Kidney (tissue), 14 donors: ENCODE results near the gene MAP3K13. TPM values are rescaled to one million over a fixed set of nuclear protein-coding genes. Genes with fewer than 3 reads are reported as not detected.
A peak's percentile ranks its signal among the peaks of the same experiment; 100 is the strongest.

Source experiments
- DNase-seq, 5 donors: peaks; one replicate each; pipeline ENCODE4 v3.0.0-alpha.2; 2013 to 2020
- FAIRE-seq: peaks from 2 replicates; lab custom pipeline; 2012; peaks lifted over from hg19 to GRCh38; lab: Jason Lieb, UNC
- H3K27ac ChIP-seq, 2 donors: one replicate each; pipeline ENCODE4 v1.7.0; 2013; ENCODE audit warnings: low read depth in 2 of 2, low read length in 2 of 2, inconsistent platforms in 1 of 2
- H3K27me3 ChIP-seq: one replicate; pipeline ENCODE4 v1.7.1; 2013; ENCODE audit warnings: low read length, inconsistent platforms; ENCODE audit not compliant: control insufficient read depth, insufficient read depth
- H3K36me3 ChIP-seq, 3 donors: one replicate each; pipeline versions ENCODE4 v1.7.0 to v1.7.1; 2013; ENCODE audit warnings: low read length in 3 of 3, control low read depth in 1 of 3, inconsistent platforms in 1 of 3; ENCODE audit not compliant: insufficient read depth in 3 of 3, control insufficient read depth in 2 of 3
- H3K4me1 ChIP-seq, 3 donors: one replicate each; pipeline versions ENCODE4 v1.7.0 to v1.7.1; 2013; ENCODE audit warnings: low read length in 3 of 3, inconsistent platforms in 1 of 3, low read depth in 1 of 3; ENCODE audit not compliant: control insufficient read depth in 2 of 3, insufficient read depth in 2 of 3
- H3K4me3 ChIP-seq, 3 donors: one replicate each; pipeline versions ENCODE4 v1.7.0 to v1.8.1; 2013; ENCODE audit warnings: low read length in 3 of 3, control low read depth in 1 of 3, inconsistent platforms in 1 of 3
- H3K9ac ChIP-seq, 3 donors: one replicate each; pipeline versions ENCODE4 v1.7.0 to v1.7.1; 2013; ENCODE audit warnings: low read length in 3 of 3, control low read depth in 1 of 3, inconsistent platforms in 1 of 3
- H3K9me3 ChIP-seq, 3 donors: one replicate each; pipeline versions ENCODE4 v1.7.0 to v1.7.1; 2013; ENCODE audit warnings: low read length in 3 of 3, control low read depth in 1 of 3, inconsistent platforms in 1 of 3; ENCODE audit not compliant: control insufficient read depth in 2 of 3, insufficient read depth in 1 of 3
- intact Hi-C: fragments of 100-400 bp; cut with DNase I; formaldehyde crosslinking; loops from one replicate; pipeline ENCODE4 v1.11.1; 2022
- polyA plus RNA-seq: library from polyadenylated mRNA; stranded (reverse); fragments of 350-450 nt; fragmentation: Illumina TruSeq; extraction: RNeasy Lipid Tissue Mini Kit (QIAGEN cat#74804); gene quantifications from one replicate; pipeline ENCODE4 v1.2.3, GENCODE V29; 2014; ENCODE audit warnings: low read depth, low replicate concordance; ENCODE audit not compliant: insufficient read depth
- total RNA-seq: library from RNA; stranded (reverse); fragmentation: NEBNext Ultra II Directional; extraction: Animal tissue kit (Norgen Biotek cat#: 25700); gene quantifications from one replicate; pipeline ENCODE4 v1.2.1, GENCODE V29; 2021
- TF ChIP-seq, protein P1 (sequence below): IDR thresholded peaks from 3 replicates; pipeline ENCODE4 v1.5.1; 2012; ENCODE audit warnings: mild to moderate bottlenecking, moderate library complexity, borderline replicate concordance; ENCODE audit not compliant: insufficient read depth; ENCODE audit errors: extremely low read depth
- donor health status: control.
- donor health status: control.
- donor health status: control.
- donor health status: control.
- donor health status: control.
- donor health status: DM: yes; HTN: yes; CAD: no.
- donor health status: Normal renal cell carcinoma (clear cell type).

Gene MAP3K13
- total and polyA plus RNA-seq, 2 donors from 2014 or later: 33.0 to 44.1 TPM

DNA sequence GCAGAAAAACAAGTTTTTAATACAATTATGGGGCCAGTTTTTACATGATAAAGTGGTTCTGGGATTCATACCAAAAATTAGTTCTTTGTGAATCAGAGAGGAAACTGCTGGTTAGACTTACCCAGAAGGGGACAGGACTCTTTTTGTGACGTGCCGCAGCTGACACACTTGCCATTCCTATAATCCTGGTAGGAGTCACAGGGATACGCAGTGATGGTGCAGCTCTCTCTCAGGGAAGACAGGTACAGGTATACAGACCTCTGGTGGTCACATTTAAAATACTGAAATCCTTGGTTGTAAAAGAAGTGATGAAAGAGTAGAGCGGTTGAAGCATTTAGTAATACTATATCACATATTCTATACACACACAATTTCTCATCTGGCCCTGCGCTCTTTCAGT, 156.1 kb downstream of the MAP3K13 start:
- H3K4me1 ChIP-seq: no peaks in the 10 kb centered on the region
- H3K9me3 ChIP-seq: no peaks in the 10 kb centered on the region
- H3K36me3 ChIP-seq: peaks cover 0 to 3% (median 0%) of the 10 kb centered on the region in 3 donors
- H3K27ac ChIP-seq: no peak overlapping the region
- H3K4me3 ChIP-seq: no peak overlapping the region
- TF ChIP-seq, protein P1, sequence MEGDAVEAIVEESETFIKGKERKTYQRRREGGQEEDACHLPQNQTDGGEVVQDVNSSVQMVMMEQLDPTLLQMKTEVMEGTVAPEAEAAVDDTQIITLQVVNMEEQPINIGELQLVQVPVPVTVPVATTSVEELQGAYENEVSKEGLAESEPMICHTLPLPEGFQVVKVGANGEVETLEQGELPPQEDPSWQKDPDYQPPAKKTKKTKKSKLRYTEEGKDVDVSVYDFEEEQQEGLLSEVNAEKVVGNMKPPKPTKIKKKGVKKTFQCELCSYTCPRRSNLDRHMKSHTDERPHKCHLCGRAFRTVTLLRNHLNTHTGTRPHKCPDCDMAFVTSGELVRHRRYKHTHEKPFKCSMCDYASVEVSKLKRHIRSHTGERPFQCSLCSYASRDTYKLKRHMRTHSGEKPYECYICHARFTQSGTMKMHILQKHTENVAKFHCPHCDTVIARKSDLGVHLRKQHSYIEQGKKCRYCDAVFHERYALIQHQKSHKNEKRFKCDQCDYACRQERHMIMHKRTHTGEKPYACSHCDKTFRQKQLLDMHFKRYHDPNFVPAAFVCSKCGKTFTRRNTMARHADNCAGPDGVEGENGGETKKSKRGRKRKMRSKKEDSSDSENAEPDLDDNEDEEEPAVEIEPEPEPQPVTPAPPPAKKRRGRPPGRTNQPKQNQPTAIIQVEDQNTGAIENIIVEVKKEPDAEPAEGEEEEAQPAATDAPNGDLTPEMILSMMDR: no peak
- no peak for DNase-seq
- no peak overlapping the region for H3K9ac ChIP-seq
- intact Hi-C loops: no loop called here
- FAIRE-seq: no peak
- H3K27me3 ChIP-seq: no peaks in the 10 kb centered on the region

DNA sequence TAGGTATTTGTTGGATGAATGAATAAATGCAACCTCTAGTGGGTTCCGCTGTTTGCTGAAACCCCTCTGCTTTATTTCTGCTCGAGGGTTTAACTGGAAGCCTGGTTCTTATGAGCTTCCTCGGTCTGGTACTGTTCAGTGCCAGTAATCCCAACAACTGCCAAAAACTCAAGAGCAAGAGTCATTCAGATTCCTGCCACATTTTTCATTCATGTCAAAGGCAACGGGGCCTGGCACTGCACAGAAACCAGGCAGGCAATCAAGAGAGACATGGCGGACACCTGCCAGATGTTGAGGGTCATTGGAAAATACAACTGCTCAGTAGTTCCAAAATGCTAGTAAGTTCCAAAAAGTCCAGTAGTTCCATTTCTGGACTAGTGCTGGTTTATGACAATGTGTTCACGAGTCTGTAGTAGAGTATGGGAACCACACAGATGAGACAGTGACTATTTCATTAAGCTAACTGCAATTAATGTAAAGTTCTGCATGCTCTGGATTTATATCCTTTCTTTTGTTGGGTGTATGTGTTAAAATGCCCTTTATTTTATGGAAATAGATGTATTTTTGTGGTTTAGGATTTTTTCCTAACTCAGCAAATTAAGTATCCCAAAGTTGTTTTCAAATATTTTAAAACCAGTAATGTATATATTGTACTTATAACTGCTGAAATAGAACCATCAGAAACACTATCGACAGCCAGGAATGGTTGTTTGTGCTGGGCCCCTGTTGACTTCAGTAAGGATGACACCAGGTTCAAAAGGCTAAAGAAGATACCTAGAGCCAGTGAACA, 158.6 kb downstream of the MAP3K13 start:
- no peaks in the 10 kb centered on the region for H3K9me3 ChIP-seq
- intact Hi-C loops: no loop called here
- no peaks in the 10 kb centered on the region for H3K36me3 ChIP-seq
- H3K27ac ChIP-seq: no peak overlapping the region
- no peak overlapping the region for H3K4me3 ChIP-seq
- FAIRE-seq (no peak), DNase-seq (no peak)
- TF ChIP-seq, protein P1: no peak
- H3K27me3 ChIP-seq: no peaks in the 10 kb centered on the region
- H3K9ac ChIP-seq: no peak overlapping the region
- H3K4me1 ChIP-seq: no peaks in the 10 kb centered on the region

DNA sequence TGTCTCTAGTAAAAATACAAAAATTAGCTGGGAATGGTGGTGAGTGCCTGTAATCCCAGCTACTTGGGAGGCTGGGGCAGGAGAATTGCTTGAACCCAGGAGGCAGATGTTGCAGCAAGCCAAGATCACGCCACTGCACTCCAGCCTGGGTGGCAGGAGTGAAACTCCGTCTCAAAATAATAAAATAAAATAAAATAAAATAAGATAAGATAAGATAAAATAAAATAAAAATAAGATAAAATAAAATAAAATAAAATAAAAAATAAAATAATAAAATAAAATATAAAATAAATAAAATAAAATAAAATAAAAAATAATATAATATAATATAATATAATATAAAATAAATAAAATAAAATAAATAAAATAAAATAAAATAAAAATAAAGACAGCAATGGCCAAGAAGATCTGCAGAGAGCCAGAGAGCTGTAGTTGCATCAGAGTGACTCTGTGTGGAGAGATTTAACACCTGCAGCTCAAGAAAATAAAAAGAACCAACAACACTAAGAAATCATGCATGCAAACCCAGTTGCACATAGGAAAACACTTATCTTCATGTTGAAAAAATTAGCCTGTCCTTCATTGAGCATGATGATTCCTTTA, 163.5 kb downstream of the MAP3K13 start:
- Histone ChIP-seq H3K9me3 (no peaks in the 10 kb centered on the region), H3K4me1 (no peaks in the 10 kb centered on the region), H3K9ac (no peak overlapping the region), H3K27ac (no peak overlapping the region), H3K4me3 (no peak overlapping the region), H3K36me3 (no peaks in the 10 kb centered on the region), H3K27me3 (no peaks in the 10 kb centered on the region)
- FAIRE-seq: peak; percentile 85
- intact Hi-C loops: no loop called here
- no peak for DNase-seq
- TF ChIP-seq, protein P1: no peak
